K562 (cell line): Measurements from ENCODE around the gene FITM1. TPM values are rescaled to one million over a fixed set of nuclear protein-coding genes. Genes with fewer than 3 reads are reported as not detected.

Experiments
- KAT8 ChIP-seq: fragments of 450-650 bp; IDR thresholded peaks from 2 replicates; pipeline ENCODE4 v1.6.1; 2016; ENCODE audit warnings: low read depth, mild to moderate bottlenecking
- NONO ChIP-seq, 2 experiments: fragments of 200-400 bp in 1 of 2; fragments of 450-650 bp in 1 of 2; formaldehyde crosslinking in 1 of 2; IDR thresholded peaks; 2 replicates each; pipeline ENCODE4 v1.6.1; 2017; ENCODE audit warnings: low read depth in 2 of 2, mild to moderate bottlenecking in 2 of 2, moderate library complexity in 2 of 2, low read length in 1 of 2
- RBM22 ChIP-seq: fragments of 200-400 bp; formaldehyde crosslinking; IDR thresholded peaks from 2 replicates; pipeline ENCODE4 v1.6.1; 2018; ENCODE audit warnings: low read length, low read depth; ENCODE audit not compliant: poor library complexity, severe bottlenecking
- ZNF780A ChIP-seq: fragments of 250-450 bp; sonication (Bioruptor Pico); IDR thresholded peaks from 2 replicates; pipeline ENCODE4 v1.5.0; 2021; ENCODE audit warnings: mild to moderate bottlenecking
- polyA plus RNA-seq, 8 experiments: library from polyadenylated mRNA; depleted of rRNA in 4 of 8; stranded (reverse) in 5 of 8; unstranded in 3 of 8; fragments of >200 nt; fragmentation: Nextera tagmentation in 2 of 8; fragmentation: Illumina TruSeq in 1 of 8; extraction: Ambion mirVana in 2 of 8; extraction: Trizol in 1 of 8; gene quantifications; 2 replicates each; pipeline versions ENCODE4 v1.2.1 to v1.2.3, GENCODE V29; 2011 to 2014; ENCODE audit warnings: inconsistent platforms in 1 of 8, missing spikeins in 1 of 8
- total RNA-seq, 7 experiments: library from RNA; depleted of rRNA in 6 of 7; stranded (reverse); fragments of >200 nt in 6 of 7; fragmentation: Illumina TruSeq in 2 of 7; extraction: Trizol in 2 of 7; gene quantifications; 2 replicates each; pipeline versions ENCODE4 v1.2.1 to v1.2.3, GENCODE V29; 2011 to 2021; ENCODE audit warnings: low replicate concordance in 1 of 7
- TF ChIP-seq, protein P1 (sequence below), 2 experiments: fragments of 450-650 bp in 1 of 2; sonication (generic) in 1 of 2; formaldehyde crosslinking in 1 of 2; IDR thresholded peaks; 2 replicates each; pipeline versions ENCODE4 v1.7.1 to v1.9.0; 2016 to 2022; ENCODE audit warnings: inconsistent platforms in 1 of 2, mild to moderate bottlenecking in 1 of 2, missing genetic modification reagents in 1 of 2
- TF ChIP-seq, protein P2 (sequence below): sonication (generic); formaldehyde crosslinking; IDR thresholded peaks from 2 replicates; pipeline ENCODE4 v1.8.1; 2023; ENCODE audit warnings: missing genetic modification reagents, mild to moderate bottlenecking, borderline replicate concordance
- TF ChIP-seq, protein P3 (sequence below): fragments of 450-650 bp; formaldehyde crosslinking; IDR thresholded peaks from 2 replicates; pipeline ENCODE4 v1.4.0; 2020; ENCODE audit warnings: mild to moderate bottlenecking, moderate library complexity

Gene FITM1
- total and polyA plus RNA-seq, 9 of the 15 experiments (the other 6 are each of a cell fraction or from before 2014, with no cell fraction given): 0.09 to 0.20 TPM; not detected in 7

DNA sequence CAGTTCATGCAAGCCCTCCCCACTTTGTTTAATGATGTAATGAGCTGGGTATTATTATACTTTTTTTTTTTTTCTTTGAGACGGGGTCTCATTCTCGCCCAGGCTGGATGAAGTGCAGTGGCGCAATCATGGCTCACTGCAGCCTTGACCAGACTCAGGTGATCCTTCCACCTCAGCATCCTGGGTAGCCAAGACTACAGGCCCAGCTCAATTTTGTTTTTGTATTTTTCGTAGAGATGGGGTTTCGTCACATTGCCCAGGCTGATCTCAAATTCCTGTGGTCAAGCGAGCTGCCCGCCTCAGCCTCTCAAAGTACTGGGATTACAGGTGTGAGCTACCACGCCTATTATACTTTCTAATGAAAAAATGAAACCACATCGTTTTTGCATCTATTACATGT lies 20.4 kb upstream of the FITM1 start (continued):
- TF ChIP-seq, protein P1, sequence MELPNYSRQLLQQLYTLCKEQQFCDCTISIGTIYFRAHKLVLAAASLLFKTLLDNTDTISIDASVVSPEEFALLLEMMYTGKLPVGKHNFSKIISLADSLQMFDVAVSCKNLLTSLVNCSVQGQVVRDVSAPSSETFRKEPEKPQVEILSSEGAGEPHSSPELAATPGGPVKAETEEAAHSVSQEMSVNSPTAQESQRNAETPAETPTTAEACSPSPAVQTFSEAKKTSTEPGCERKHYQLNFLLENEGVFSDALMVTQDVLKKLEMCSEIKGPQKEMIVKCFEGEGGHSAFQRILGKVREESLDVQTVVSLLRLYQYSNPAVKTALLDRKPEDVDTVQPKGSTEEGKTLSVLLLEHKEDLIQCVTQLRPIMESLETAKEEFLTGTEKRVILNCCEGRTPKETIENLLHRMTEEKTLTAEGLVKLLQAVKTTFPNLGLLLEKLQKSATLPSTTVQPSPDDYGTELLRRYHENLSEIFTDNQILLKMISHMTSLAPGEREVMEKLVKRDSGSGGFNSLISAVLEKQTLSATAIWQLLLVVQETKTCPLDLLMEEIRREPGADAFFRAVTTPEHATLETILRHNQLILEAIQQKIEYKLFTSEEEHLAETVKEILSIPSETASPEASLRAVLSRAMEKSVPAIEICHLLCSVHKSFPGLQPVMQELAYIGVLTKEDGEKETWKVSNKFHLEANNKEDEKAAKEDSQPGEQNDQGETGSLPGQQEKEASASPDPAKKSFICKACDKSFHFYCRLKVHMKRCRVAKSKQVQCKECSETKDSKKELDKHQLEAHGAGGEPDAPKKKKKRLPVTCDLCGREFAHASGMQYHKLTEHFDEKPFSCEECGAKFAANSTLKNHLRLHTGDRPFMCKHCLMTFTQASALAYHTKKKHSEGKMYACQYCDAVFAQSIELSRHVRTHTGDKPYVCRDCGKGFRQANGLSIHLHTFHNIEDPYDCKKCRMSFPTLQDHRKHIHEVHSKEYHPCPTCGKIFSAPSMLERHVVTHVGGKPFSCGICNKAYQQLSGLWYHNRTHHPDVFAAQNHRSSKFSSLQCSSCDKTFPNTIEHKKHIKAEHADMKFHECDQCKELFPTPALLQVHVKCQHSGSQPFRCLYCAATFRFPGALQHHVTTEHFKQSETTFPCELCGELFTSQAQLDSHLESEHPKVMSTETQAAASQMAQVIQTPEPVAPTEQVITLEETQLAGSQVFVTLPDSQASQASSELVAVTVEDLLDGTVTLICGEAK (IDR thresholded peaks at IDR 0.05): no peak
- TF ChIP-seq, protein P1 (CRISPR knock-in tag; IDR thresholded peaks at IDR 0.05): no peak
- TF ChIP-seq ZNF780A (CRISPR knock-in tag) (no peak), NONO (IDR thresholded peaks at IDR 0.05; ENCODE audit: low read depth in 2 of 2, low read length in 1 of 2) (no peak), KAT8 (no peak), RBM22 (no peak)
- TF ChIP-seq, protein P2, sequence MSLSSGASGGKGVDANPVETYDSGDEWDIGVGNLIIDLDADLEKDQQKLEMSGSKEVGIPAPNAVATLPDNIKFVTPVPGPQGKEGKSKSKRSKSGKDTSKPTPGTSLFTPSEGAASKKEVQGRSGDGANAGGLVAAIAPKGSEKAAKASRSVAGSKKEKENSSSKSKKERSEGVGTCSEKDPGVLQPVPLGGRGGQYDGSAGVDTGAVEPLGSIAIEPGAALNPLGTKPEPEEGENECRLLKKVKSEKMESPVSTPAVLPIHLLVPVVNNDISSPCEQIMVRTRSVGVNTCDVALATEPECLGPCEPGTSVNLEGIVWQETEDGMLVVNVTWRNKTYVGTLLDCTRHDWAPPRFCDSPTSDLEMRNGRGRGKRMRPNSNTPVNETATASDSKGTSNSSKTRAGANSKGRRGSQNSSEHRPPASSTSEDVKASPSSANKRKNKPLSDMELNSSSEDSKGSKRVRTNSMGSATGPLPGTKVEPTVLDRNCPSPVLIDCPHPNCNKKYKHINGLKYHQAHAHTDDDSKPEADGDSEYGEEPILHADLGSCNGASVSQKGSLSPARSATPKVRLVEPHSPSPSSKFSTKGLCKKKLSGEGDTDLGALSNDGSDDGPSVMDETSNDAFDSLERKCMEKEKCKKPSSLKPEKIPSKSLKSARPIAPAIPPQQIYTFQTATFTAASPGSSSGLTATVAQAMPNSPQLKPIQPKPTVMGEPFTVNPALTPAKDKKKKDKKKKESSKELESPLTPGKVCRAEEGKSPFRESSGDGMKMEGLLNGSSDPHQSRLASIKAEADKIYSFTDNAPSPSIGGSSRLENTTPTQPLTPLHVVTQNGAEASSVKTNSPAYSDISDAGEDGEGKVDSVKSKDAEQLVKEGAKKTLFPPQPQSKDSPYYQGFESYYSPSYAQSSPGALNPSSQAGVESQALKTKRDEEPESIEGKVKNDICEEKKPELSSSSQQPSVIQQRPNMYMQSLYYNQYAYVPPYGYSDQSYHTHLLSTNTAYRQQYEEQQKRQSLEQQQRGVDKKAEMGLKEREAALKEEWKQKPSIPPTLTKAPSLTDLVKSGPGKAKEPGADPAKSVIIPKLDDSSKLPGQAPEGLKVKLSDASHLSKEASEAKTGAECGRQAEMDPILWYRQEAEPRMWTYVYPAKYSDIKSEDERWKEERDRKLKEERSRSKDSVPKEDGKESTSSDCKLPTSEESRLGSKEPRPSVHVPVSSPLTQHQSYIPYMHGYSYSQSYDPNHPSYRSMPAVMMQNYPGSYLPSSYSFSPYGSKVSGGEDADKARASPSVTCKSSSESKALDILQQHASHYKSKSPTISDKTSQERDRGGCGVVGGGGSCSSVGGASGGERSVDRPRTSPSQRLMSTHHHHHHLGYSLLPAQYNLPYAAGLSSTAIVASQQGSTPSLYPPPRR (CRISPR knock-in tag): no peak
- TF ChIP-seq, protein P3, sequence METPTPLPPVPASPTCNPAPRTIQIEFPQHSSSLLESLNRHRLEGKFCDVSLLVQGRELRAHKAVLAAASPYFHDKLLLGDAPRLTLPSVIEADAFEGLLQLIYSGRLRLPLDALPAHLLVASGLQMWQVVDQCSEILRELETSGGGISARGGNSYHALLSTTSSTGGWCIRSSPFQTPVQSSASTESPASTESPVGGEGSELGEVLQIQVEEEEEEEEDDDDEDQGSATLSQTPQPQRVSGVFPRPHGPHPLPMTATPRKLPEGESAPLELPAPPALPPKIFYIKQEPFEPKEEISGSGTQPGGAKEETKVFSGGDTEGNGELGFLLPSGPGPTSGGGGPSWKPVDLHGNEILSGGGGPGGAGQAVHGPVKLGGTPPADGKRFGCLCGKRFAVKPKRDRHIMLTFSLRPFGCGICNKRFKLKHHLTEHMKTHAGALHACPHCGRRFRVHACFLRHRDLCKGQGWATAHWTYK (CRISPR knock-in tag): no peak
- TF ChIP-seq, all 486 proteins: peak for 0
